Epithelial cell of proximal tubule (primary cell): ENCODE measurements around the gene LGR6. TPM values are rescaled to one million over a fixed set of nuclear protein-coding genes. Genes with fewer than 3 reads are reported as not detected.
A peak's percentile ranks its signal among the peaks of the same experiment; 100 is the strongest.
"Not testable (repeated sequence)": the region's sequence is repeated elsewhere in the genome, so short reads cannot be mapped to it uniquely, and the experiment has no call there.

Experiments used
- DNase-seq: peaks from one replicate; pipeline ENCODE4 v3.0.0-alpha.2; 2011; ENCODE audit warnings: low read depth
- H3K4me3 ChIP-seq: 2 replicates; pipeline ENCODE4 v1.5.1; 2011; ENCODE audit warnings: low read depth, mild to moderate bottlenecking, low read length
- total RNA-seq: library from RNA; depleted of rRNA; stranded (reverse); fragments of >200 nt; gene quantifications from 2 replicates; pipeline ENCODE4 v1.2.3, GENCODE V29; 2015
- TF ChIP-seq, protein P1 (sequence below): conservative IDR thresholded peaks from 2 replicates; pipeline ENCODE4 v1.5.1; 2012; ENCODE audit warnings: low read depth, mild to moderate bottlenecking, low read length

Gene LGR6
- total RNA-seq, 1 donor from 2014 or later: not detected

DNA sequence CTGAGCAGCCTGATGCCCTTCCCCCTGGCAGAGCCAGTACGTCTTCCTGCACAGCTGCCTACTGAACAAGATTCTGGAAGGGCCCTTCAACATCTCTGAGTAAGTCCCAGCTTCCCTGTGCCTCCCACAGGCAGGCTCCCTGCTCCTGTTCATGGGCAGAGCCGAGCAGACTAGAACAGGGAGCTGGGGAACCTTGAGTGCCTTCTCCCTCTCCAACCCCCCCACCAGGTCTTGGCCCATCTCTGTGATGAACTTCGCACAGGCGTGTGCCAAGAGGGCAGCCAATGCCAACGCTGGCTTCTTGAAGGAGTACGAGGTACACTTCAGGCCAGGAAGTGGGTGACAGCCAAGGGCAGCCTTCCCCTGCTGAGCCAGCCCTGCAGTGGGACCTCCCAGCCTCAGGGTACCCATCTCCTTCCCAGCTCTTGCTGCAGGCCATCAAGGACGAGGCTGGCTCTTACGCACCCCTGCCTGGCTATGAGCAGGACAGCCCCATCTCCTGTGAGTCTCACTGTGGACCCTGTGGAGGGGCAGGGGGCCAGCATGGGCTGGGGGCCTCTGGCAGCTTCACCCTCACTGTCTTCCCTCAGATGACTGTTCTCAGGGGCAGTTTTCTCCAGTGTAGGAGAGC, 6.4 kb upstream of the LGR6 start:
- TF ChIP-seq, protein P1, sequence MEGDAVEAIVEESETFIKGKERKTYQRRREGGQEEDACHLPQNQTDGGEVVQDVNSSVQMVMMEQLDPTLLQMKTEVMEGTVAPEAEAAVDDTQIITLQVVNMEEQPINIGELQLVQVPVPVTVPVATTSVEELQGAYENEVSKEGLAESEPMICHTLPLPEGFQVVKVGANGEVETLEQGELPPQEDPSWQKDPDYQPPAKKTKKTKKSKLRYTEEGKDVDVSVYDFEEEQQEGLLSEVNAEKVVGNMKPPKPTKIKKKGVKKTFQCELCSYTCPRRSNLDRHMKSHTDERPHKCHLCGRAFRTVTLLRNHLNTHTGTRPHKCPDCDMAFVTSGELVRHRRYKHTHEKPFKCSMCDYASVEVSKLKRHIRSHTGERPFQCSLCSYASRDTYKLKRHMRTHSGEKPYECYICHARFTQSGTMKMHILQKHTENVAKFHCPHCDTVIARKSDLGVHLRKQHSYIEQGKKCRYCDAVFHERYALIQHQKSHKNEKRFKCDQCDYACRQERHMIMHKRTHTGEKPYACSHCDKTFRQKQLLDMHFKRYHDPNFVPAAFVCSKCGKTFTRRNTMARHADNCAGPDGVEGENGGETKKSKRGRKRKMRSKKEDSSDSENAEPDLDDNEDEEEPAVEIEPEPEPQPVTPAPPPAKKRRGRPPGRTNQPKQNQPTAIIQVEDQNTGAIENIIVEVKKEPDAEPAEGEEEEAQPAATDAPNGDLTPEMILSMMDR: no peak
- no peak for DNase-seq
- no peak overlapping the region for H3K4me3 ChIP-seq

- DNase-seq: no peak
- TF ChIP-seq, protein P1: no peak
- H3K4me3 ChIP-seq: no peak overlapping the region
These were observed 5.7 kb upstream of the LGR6 start for GRCh38 chr1:202187697-202188407.

GRCh38 chr1:202189001-202189790, 4.4 kb upstream of the LGR6 start:
- no peak for DNase-seq
- no peak overlapping the region for H3K4me3 ChIP-seq
- TF ChIP-seq, protein P1: peak; percentile 61

GRCh38 chr1:202189918-202190715, 3.5 kb upstream of the LGR6 start:
- H3K4me3 ChIP-seq: no peak overlapping the region
- no peak for DNase-seq
- TF ChIP-seq, protein P1: peak; percentile 31

DNA sequence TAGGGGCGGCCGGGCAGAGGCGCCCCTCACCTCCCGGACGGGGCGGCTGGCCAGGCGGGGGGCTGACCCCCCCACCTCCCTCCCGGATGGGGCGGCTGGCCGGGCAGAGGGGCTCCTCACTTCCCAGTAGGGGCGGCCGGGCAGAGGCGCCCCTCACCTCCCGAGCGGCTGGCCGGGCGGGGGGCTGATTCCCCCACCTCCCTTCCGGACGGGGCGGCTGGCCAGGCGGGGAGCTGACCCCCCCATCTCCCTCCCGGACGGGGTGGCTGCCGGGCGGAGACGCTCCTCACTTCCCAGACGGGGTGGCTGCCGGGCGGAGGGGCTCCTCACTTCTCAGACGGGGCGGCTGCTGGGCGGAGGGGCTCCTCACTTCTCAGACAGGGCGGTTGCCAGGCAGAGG, 2.2 kb upstream of the LGR6 start:
- not testable (repeated sequence) for DNase-seq, H3K4me3 ChIP-seq

DNA sequence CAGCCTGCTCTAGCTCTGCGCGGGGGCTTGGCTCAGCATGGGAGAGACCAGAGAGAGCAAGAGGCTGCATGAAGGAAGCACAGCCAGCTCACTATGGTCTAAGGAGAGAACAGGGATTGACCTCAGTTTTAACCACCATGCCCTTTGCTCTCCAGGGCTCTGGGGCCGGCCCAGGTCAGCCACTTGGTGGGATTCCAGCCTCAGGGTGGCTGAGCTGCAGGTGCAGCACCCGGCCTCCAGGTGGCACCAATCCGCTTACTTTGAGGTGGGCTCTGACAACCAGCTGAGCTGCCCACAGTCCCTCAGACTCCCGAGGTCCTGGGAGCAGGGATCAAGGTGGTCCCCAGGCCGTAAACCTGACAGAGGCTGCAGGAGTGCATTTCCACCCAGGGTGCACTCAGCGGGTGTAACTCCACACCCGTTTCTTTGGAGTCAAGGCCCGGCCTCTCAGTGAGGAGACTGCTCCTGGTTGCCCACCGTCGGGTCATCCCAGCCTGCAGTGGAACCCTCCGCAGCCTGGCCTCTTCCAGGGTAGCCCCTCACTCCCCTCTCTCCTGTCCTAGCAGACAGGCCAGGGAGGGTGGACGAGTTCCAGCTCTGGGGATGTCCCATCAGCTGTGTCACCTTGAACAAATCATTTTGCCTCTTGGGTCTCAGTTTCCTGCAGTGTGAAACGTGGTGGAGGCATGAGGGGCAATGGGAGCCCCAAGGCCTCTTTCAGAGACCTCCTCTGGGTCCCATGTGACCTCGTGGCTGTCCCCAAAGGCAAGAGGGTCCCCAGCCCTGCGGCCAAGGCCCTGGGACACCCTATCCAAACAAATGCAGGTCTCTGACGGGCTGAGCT, 607 bp upstream of the LGR6 start:
- TF ChIP-seq, protein P1: peak; percentile 87
- DNase-seq: no peak
- H3K4me3 ChIP-seq: no peak overlapping the region
